GM18508 (cell line): ENCODE results near the gene CPLANE2.

ENCODE experiments used
- ATAC-seq: cut with Tn5 transposase; IDR thresholded peaks from one replicate; pipeline ENCODE4 v1.9.1; 2021; ENCODE audit warnings: moderate number of reproducible peaks; ENCODE audit not compliant: insufficient read depth, unreplicated experiment

CPLANE2 gene

GRCh38 chr1:16195518-16195905, 41.5 kb downstream of the CPLANE2 start:
- ATAC-seq: no peak

- no peak for ATAC-seq
Measured at GRCh38 chr1:16191916-16192546, 45.0 kb downstream of the CPLANE2 start.

GRCh38 chr1:16191309-16191708, 45.7 kb downstream of the CPLANE2 start:
- no peak for ATAC-seq

GRCh38 chr1:16189921-16190621, 46.9 kb downstream of the CPLANE2 start:
- no peak for ATAC-seq

GRCh38 chr1:16189003-16189402, 48.0 kb downstream of the CPLANE2 start:
- no peak for ATAC-seq

GRCh38 chr1:16187748-16188401, 49.1 kb downstream of the CPLANE2 start:
- no peak for ATAC-seq

DNA sequence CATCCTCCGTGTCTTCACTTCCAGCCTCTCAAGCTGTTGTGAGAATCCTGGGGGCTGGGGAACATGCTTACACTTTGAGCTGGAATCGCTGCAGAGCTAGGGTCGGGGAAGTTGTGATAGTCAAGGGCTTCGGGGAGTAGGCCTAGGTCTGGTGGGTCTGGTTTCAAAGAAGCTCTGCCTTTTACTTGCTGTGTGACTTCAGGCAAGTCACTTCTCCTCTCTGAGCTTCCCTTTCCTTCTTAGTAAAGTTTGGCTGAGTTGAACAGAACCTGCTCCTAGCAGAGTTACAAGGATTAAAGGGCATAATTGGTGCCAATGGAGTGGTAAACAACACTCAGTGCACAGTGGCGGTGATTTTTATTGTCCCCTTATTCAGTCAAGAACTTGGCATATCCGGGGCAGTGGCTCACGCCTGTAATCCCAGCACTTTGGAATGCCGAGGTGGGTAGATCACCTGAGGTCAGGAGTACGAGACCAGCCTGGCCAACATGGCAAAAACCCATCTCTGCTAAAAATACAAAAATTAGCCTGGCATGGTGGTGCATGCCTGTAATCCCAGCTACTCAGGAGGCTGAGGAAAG, 50.2 kb downstream of the CPLANE2 start:
- no peak for ATAC-seq

DNA sequence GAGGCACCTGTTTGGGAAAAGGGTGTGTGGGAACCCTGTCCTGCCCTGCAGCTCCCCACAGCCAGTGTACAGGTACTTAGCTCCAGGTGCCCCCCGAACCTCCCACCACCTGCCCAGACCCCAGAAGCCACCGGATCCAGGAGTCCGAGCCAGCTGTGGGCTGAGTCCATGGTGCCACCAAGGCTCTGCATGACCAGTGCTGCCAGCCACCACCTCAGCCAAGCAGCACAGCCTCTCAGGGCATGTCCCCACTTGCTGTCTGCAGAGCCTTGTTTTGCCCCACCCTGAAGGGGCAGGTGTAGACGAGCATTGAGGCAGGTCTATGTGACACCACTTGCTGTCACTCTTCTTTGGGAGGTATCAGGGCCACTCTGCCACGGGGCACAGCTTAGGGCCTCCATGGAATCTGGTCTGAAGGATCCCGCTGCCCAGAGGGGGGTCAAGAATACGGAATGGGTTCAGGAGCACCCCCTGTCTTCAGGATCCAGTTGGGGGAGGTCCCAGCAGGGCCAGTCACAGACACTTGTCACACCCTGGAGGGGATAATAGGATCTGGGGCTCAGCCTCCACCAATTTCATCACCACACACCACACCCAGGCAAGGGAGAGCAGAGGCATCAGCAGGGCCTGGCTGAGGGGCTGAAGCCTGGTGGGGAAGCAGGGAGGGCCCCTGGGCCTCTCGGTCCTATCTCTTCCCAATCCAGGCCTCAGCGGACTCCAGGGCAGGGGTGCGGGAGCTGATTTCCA, 52.3 kb downstream of the CPLANE2 start:
- no peak for ATAC-seq

GRCh38 chr1:16183765-16184556, 53.0 kb downstream of the CPLANE2 start:
- no peak for ATAC-seq

GRCh38 chr1:16183179-16183578, 53.8 kb downstream of the CPLANE2 start:
- no peak for ATAC-seq

DNA sequence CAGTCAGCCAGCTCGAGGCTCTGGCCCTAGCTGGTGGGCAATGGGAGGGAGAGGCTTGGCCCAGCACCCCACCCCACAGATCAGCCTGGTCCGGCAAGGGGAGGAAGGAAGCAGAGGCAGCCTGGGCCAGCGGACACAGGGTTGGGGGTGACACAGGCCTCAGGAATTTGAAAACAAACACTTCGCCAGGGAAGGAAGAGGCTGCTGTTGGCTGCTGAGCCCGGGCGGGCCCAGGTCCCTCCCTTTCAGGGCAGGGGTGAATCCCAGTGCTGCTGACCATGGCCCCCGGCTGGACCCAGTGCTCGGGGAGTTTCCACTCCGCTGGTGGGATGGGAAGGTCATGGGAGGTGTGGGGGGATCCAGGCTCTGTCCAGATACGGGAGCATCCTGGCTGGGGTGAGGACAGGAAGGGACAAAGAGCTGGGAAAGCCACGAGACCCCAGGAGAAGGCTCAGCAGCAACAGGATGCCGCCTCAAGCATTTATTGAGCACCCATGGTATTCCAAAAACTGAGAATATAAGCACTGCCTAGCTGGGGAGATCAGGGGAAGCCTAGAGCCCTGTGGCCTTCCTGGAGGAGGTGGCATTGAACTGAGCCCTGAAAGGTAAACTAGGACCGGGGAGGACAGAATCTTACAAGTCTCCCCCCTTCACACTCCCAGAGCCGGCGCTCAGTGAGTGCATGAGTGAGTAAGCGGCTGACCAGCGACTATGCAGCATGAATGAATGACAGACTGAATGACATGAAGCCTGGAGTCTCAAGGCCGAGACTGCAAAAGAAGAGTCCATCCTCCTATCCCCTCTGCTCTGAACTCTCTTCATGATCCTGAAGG, 54.9 kb downstream of the CPLANE2 start:
- ATAC-seq: no peak
